Mesenteric fat pad (tissue), 1 donor: ENCODE data around the gene TUSC7. TPM values are rescaled to one million over a fixed set of nuclear protein-coding genes. Genes with fewer than 3 reads are reported as not detected.

ENCODE experiments used
- DNase-seq: peaks from one replicate; pipeline ENCODE4 v3.0.0-alpha.2; 2020; ENCODE audit warnings: low spot score
- long read RNA-seq: library from polyadenylated mRNA; unstranded; transcript quantifications from one replicate; pipeline ENCODE4 v2.0.0, GENCODE V29; 2020
- total RNA-seq: library from RNA; stranded (reverse); fragmentation: NEBNext Ultra II Directional; extraction: Animal tissue kit (Norgen Biotek cat#: 25700); gene quantifications from one replicate; pipeline ENCODE4 v1.2.1, GENCODE V29; 2021
- donor health status: DM: yes; HTN: yes; CAD: no.

The TUSC7 gene
- not detected for total RNA-seq
- long read RNA-seq = 0 reads

DNA sequence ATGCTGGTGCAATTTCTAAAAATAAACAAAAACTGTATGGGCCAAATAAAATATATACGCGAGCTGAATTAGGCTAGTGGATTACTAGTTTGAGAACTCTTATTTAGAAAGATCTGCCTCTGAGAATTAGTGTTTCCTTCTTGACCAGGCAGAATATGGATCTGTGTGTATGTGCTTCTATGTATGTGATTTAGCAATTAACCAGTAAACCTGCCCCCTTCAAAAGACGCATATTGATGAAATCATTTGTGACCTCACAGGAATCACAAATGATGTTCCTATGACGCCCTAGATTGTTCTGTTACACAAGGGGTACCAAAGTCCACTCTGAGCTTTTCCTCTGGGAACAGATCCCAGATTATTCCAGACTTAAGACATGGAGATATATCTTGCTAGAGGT, at the start of gene TUSC7:
Gene TUSC7, plus strand, starts transcription at position 301 of the 400 bp plus-strand sequence.
- DNase-seq = no peak

DNA sequence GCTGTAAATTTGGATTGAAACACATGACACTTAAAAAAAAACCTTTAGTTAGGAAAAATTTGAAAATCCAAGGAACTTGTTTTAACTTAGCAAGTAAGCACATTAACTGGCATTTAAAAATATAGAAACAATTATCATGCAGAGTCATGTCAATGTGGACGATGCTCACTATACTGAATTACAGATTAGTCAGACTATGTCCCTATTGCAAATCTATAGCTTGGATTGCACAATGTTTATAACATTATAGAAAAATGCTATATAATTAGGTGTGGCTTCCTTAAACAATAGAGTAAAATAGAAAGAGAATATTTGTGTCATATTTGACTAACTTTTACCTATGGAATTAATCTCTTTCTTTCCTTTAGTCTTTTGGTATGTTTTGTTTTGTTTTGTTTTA, 48.4 kb upstream of the TUSC7 start:
- no peak for DNase-seq

DNA sequence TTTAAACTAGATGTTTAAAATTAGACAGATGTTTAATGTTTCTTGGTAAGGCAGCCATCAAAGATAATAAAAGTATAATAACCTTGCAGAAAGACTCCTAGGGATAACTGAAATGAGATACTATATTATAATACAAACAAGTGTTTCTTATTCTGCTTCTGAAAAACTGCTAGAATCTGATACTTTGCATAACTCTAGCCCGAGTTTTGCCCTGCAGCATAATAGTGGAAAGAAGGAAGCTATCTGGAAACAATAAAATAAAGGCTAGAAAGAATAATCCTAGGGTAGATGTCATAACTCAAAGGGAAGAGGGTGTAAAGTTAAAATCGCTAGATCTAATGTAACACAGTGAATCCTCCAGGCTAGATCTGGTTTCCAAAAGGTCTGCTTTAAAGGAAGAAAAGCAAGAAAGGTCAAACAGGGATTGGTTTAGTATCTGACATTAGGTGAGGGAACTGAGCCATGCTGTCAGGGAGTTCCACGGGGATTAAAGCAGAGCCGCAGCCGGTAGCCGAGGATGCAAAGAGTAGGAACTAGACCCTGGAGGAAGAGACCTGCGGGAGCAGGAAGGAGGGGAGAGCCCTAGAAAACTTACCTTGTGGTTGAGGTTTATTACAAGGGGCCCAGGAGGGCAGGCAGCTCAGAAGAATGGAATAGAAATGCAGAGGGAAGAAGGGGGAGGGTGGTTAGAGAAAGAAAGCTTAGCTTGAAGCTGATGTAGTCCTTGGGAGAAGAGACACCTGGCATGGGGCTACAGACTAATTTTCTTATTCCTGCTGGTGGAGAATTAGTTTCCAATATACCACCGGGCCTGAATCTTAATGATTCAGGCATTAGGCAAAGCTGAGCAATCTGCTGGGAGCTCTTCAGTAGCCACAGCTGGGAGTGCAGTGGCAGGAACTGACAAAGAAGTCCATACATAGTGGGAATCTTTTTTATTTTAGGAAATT, 46.1 kb upstream of the TUSC7 start:
- DNase-seq = no peak

- no peak for DNase-seq
Observed at GRCh38 chr3:116667324-116667723, 42.3 kb upstream of the TUSC7 start.

- no peak for DNase-seq
Observed at GRCh38 chr3:116667791-116668190, 41.8 kb upstream of the TUSC7 start.

- DNase-seq = no peak
Observed at GRCh38 chr3:116669576-116669975, 40.0 kb upstream of the TUSC7 start.

DNA sequence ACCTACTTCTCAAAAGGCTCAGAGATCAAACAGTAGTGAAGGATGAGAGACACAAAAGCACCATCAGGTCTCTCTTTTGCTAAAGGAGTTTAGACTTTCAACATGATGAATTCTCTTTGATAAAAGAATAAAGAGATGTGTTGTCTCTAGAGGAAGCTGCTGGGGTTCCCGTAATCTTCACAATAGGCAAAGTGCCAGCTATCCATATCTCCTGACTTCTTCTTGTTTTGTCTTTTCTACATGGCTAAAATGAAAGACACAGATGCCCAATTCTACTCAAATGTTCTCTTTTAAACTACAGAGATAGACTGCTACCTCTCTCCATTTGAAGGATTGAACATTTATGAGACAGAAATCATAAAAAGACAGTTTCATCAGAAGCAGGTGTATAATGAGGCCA, 38.4 kb upstream of the TUSC7 start:
- DNase-seq = no peak

DNA sequence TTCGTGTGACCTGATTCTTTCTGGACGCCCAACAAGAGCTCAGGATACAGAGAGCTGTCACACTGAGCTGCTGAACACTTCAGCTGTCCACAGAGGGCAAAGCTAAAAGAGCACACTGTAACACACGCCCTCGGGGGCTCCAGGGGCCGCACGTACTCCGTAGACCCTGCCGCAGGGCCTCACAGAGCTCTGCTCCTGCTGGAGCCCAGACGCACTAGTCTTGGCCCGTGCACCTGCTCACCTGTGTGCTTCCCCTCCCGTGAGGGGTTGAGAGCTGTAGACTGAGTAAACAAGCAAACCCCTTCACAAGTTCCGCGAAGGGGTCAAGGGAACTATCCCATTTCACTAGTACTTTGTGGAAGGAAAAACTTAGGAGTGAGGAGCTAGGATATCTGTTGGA, 30.7 kb upstream of the TUSC7 start:
- DNase-seq = no peak

GRCh38 chr3:116691041-116691440, 18.5 kb upstream of the TUSC7 start:
- no peak for DNase-seq

- DNase-seq = no peak
Observed at GRCh38 chr3:116701070-116701469, 8.5 kb upstream of the TUSC7 start.

DNA sequence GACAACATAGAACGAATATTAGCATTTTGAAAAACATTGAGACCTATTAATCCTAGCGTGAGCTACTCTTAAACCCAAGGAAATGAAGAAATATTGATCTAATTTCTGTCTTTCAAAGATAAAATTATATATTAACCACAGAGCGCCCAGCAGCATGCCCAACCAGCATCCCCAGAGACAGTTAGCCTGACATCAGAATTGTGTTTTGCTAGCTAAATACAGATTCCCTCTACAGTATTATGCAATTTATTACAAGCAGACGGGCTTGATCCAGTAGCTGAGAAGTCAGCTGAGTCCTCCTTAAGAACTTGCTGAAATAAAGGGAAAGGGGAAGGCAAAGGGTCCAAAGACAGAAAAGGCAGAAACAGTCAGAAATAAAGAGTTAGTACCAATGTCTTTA, 7.2 kb upstream of the TUSC7 start:
- DNase-seq = no peak

DNA sequence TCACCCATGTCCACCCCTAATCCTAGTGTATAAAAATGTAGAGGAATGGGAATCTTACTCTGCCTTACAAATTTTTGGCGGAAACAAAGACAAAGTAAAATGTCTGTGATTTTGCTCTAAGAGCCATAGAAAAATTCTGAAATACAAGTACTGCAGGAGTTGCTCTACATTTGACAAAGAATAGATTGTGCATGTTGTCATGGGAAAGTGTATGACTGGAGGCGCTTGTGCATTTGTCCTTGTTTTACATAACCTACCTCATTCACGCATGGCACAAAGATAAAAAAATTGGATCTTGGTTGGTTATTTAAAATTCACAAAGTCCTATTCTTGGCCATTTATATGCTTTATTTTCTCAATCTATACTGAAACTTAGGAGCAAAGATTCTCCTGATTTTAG, 2.0 kb upstream of the TUSC7 start:
- DNase-seq = no peak

DNA sequence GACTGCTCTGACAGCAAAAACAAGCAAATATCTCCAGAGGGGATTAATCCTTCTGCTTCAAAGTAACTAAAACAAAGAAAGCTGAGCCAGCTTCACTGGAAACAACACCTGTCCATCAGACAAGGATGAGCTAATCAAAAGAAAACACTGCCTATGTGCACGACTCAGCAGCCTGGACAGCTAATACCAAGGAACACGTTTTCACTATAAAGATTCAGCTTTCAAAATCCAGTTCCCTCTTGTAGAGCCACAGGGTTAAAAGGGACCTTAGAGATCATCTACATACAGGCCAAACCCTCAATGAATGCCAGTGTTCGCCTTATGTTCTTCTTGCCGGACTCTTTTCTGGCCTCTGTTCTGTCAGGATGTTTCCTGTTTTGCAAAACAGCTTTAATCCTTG, 6.9 kb downstream of the TUSC7 start:
- no peak for DNase-seq

GRCh38 chr3:116717566-116717965, 8.0 kb downstream of the TUSC7 start:
- DNase-seq = no peak

- DNase-seq = no peak
Observed at GRCh38 chr3:116728454-116728853, 18.9 kb downstream of the TUSC7 start.

GRCh38 chr3:116734243-116734642, 24.7 kb downstream of the TUSC7 start:
- no peak for DNase-seq

GRCh38 chr3:116739678-116740077, 30.1 kb downstream of the TUSC7 start:
- DNase-seq = no peak

DNA sequence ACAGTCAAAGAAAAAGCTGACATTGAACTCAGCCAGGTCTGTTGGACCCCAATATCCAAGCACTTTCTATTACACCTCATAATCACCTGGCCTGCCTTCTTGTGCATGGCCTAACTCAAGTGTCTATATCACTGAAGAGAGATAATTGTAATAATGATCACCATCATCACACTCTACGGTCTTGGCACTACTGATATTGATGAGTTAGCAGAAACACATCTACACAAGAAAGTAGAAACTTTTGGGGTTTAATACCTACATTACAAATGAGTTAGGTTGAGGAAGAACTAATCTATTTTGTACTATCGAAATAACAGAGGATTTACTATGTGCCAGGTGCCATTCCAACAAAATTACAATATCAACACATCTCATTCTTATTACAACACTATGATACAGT, 30.7 kb downstream of the TUSC7 start:
- DNase-seq = no peak

DNA sequence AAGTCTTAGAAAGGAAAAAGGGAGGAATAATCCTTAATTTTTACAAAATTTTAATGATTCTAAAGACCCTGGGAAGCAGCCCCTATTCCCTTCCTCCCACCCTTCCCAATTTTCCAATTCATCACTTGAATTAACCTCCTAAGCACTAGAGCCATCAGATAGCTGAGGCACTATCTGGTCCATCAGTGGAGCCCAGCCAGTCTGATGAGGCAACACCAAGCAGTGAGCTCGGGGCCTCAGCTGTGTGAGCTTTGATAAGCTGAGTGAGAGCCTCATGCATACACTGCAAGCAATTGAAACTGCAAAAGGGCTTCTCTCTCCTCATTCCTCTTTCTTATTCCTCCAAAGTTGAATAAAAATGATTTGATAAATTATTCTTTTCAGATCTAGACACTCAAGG, 31.9 kb downstream of the TUSC7 start:
- no peak for DNase-seq

- no peak for DNase-seq
Observed at GRCh38 chr3:116743062-116743461, 33.5 kb downstream of the TUSC7 start.

DNA sequence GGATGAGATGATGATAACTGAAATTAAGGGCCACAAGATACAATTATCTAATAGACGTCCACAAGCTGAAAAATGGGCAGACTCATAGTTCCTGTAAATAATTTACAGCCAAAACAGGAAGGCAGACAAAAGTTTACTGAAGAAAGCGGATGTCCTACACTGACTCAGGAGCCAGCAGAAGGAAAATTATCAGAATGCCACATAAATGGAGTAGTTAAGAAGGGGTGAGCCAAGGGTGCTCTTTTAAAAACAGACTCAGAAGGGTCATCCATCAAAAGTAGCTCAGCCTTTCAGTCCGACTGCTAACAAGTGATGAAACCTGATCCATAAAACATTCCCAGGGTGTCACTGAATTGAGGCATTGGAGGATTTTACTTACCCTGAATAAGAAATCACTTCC, 39.8 kb downstream of the TUSC7 start:
- DNase-seq = no peak

DNA sequence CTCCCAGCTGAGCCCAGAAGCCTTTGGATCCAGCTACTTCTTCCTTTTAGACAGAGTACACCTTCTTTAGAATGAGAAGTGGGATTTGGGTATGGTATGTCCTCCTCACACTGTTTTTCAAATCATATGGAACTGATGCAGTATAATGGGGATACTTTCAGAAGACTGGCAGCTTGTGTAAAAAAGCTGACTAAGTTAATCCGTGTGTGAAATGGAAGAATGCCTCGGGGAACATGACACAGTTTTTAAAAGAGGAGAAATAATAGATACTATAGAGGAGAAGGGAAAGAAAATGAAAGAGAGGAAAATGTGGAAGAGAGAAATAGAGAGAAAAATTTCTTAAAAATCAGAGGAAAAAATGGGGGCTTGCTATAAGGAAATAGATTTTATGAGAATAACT, 47.7 kb downstream of the TUSC7 start:
- no peak for DNase-seq

DNA sequence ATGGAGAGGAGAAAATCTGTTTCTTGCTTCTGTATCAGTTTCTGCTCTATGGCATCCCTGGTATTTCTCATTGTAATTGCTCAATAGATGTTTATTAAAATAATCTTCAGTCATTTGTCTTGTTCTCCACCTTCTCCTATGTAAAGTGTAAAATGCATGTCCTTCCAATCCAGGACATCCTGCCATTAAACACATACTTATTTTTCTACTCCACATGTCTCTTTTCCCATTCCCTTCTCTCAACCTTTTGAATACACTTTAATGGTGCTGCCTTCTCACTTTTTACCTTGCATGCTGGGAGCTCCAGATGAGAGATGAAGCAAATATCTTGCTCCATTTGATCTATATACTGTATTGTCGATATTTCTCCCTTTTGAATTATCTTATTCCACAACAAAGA, 49.7 kb downstream of the TUSC7 start:
- DNase-seq = no peak
